Smooth muscle cell (in vitro differentiated cells): ENCODE results near the gene MCU. TPM values are rescaled to one million over a fixed set of nuclear protein-coding genes. Genes with fewer than 3 reads are reported as not detected.

Experiments
- DNase-seq: peaks from one replicate; lab custom pipeline; 2025; ENCODE audit not compliant: unreplicated experiment; lab: John Stamatoyannopoulos, UW
- H2AFZ ChIP-seq: fragments of 200-600 bp; sonication (generic); 2 replicates; pipeline ENCODE4 v1.6.0; 2016; ENCODE audit warnings: antibody characterized with exemption, low read depth, mild to moderate bottlenecking
- H3F3A ChIP-seq: fragments of 200-600 bp; sonication (generic); 2 replicates; pipeline ENCODE4 v1.6.0; 2017; ENCODE audit warnings: antibody characterized with exemption, low read depth
- H3K27ac ChIP-seq: fragments of 200-600 bp; sonication (generic); 2 replicates; pipeline ENCODE4 v1.5.1; 2016; ENCODE audit warnings: low read depth, mild to moderate bottlenecking
- H3K27me3 ChIP-seq: fragments of 200-600 bp; sonication (generic); 2 replicates; pipeline ENCODE4 v1.6.1; 2016; ENCODE audit warnings: low read depth, mild to moderate bottlenecking
- H3K36me3 ChIP-seq: fragments of 200-600 bp; sonication (generic); 2 replicates; pipeline ENCODE4 v1.5.1; 2016; ENCODE audit warnings: low read depth
- H3K4me1 ChIP-seq: fragments of 200-600 bp; sonication (generic); 2 replicates; pipeline ENCODE4 v1.5.1; 2016; ENCODE audit warnings: low read depth
- H3K4me2 ChIP-seq: fragments of 200-600 bp; sonication (generic); 2 replicates; pipeline ENCODE4 v1.6.0; 2016; ENCODE audit warnings: mild to moderate bottlenecking
- H3K4me3 ChIP-seq: fragments of 200-600 bp; sonication (generic); 2 replicates; pipeline ENCODE4 v1.5.1; 2016; ENCODE audit warnings: mild to moderate bottlenecking
- H3K79me2 ChIP-seq: fragments of 200-600 bp; sonication (generic); 2 replicates; pipeline ENCODE4 v1.6.0; 2016; ENCODE audit warnings: low read depth, mild to moderate bottlenecking
- H3K9ac ChIP-seq: fragments of 200-600 bp; sonication (generic); 2 replicates; pipeline ENCODE4 v1.6.0; 2016; ENCODE audit warnings: low read depth
- H3K9me3 ChIP-seq: fragments of 200-600 bp; sonication (generic); replicated peaks from 2 replicates; pipeline ENCODE4 v1.5.1; 2016; ENCODE audit warnings: low read depth
- H4K20me1 ChIP-seq: fragments of 200-600 bp; sonication (generic); 2 replicates; pipeline ENCODE4 v1.6.0; 2016; ENCODE audit warnings: low read depth
- WGBS: methylation state at CpG from one replicate; pipeline ENCODE4 v1.1.7; 2016; ENCODE audit warnings: low lambda C conversion rate; 5-methylcytosine and 5-hydroxymethylcytosine counted together
- polyA plus RNA-seq: library from polyadenylated mRNA; unstranded; fragments of >200 nt; fragmentation: Nextera tagmentation; extraction: Ambion mirVana; gene quantifications from 2 replicates; pipeline ENCODE4 v1.2.1, GENCODE V29; 2016
- total RNA-seq: library from RNA; depleted of rRNA; stranded (reverse); fragments of >200 nt; gene quantifications from 2 replicates; pipeline ENCODE4 v1.2.3, GENCODE V29; 2014
- TF ChIP-seq, protein P1 (sequence below): fragments of 200-600 bp; sonication (generic); IDR thresholded peaks from 2 replicates; pipeline ENCODE4 v1.5.1; 2017; ENCODE audit warnings: borderline replicate concordance, mild to moderate bottlenecking, antibody characterized with exemption; ENCODE audit not compliant: insufficient read depth, poor library complexity, severe bottlenecking

The MCU gene
- total and polyA plus RNA-seq, 2 experiments from 2014 or later: 15.4 to 30.4 TPM

GRCh38 chr10:72826346-72826745 is 134.4 kb downstream of the MCU start:
- Histone ChIP-seq H3F3A (no peaks in the 10 kb centered on the region), H3K36me3 (no peaks in the 10 kb centered on the region), H3K79me2 (no peaks in the 10 kb centered on the region)

GRCh38 chr10:72828294-72828693 is 136.4 kb downstream of the MCU start:
- Histone ChIP-seq H3K9ac (no peak overlapping the region), H3K4me1 (no peaks in the 10 kb centered on the region), H3K79me2 (no peaks in the 10 kb centered on the region), H3K27ac (no peak overlapping the region), H3K4me2 (no peak overlapping the region), H3K27me3 (no peaks in the 10 kb centered on the region), H2AFZ (no peak overlapping the region), H3K36me3 (no peaks in the 10 kb centered on the region), H3K4me3 (no peak overlapping the region), H3F3A (no peaks in the 10 kb centered on the region), H3K9me3 (no peaks in the 10 kb centered on the region), H4K20me1 (no peaks in the 10 kb centered on the region)
- DNase-seq: no peak
- TF ChIP-seq, protein P1, sequence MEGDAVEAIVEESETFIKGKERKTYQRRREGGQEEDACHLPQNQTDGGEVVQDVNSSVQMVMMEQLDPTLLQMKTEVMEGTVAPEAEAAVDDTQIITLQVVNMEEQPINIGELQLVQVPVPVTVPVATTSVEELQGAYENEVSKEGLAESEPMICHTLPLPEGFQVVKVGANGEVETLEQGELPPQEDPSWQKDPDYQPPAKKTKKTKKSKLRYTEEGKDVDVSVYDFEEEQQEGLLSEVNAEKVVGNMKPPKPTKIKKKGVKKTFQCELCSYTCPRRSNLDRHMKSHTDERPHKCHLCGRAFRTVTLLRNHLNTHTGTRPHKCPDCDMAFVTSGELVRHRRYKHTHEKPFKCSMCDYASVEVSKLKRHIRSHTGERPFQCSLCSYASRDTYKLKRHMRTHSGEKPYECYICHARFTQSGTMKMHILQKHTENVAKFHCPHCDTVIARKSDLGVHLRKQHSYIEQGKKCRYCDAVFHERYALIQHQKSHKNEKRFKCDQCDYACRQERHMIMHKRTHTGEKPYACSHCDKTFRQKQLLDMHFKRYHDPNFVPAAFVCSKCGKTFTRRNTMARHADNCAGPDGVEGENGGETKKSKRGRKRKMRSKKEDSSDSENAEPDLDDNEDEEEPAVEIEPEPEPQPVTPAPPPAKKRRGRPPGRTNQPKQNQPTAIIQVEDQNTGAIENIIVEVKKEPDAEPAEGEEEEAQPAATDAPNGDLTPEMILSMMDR: no peak

More at GRCh38 chr10:72826346-72826745, 134.4 kb downstream of the MCU start:
- Histone ChIP-seq H3K4me3 (no peak overlapping the region), H3K9me3 (no peaks in the 10 kb centered on the region), H2AFZ (no peak overlapping the region), H3K9ac (no peak overlapping the region), H3K27me3 (no peaks in the 10 kb centered on the region), H3K27ac (no peak overlapping the region), H4K20me1 (no peaks in the 10 kb centered on the region), H3K4me2 (no peak overlapping the region), H3K4me1 (no peaks in the 10 kb centered on the region)
- DNase-seq: no peak
- TF ChIP-seq, protein P1: no peak

GRCh38 chr10:72830625-72831024 is 138.7 kb downstream of the MCU start:
- H3K79me2 ChIP-seq: no peaks in the 10 kb centered on the region
- H3K9ac ChIP-seq: no peak overlapping the region
- no peak overlapping the region for H3K4me3 ChIP-seq
- H3K9me3 ChIP-seq: no peaks in the 10 kb centered on the region
- TF ChIP-seq, protein P1: no peak
- no peak overlapping the region for H3K4me2 ChIP-seq
- no peaks in the 10 kb centered on the region for H3F3A ChIP-seq
- WGBS: 78% methylated on average over 2 of the region's 2 CpGs
- H2AFZ ChIP-seq: no peak overlapping the region
- no peak overlapping the region for H3K27ac ChIP-seq
- DNase-seq: no peak
- H3K4me1 ChIP-seq: no peaks in the 10 kb centered on the region
- no peaks in the 10 kb centered on the region for H3K27me3 ChIP-seq
- H4K20me1 ChIP-seq: no peaks in the 10 kb centered on the region
- H3K36me3 ChIP-seq: no peaks in the 10 kb centered on the region

- Histone ChIP-seq H3K9ac (no peak overlapping the region), H3F3A (no peaks in the 10 kb centered on the region), H3K27ac (peak overlapping the region; percentile 8)
These were observed 139.9 kb downstream of the MCU start for GRCh38 chr10:72831696-72832409.

More at GRCh38 chr10:72831696-72832409, 139.9 kb downstream of the MCU start:
- Histone ChIP-seq H2AFZ (no peak overlapping the region), H3K9me3 (no peaks in the 10 kb centered on the region), H3K36me3 (no peaks in the 10 kb centered on the region), H3K4me3 (peak overlapping the region; percentile 7), H3K4me1 (no peaks in the 10 kb centered on the region), H3K27me3 (no peaks in the 10 kb centered on the region), H3K4me2 (peak overlapping the region; percentile 70), H3K79me2 (no peaks in the 10 kb centered on the region), H4K20me1 (no peaks in the 10 kb centered on the region)
- TF ChIP-seq, protein P1: no peak
- no peak for DNase-seq
- WGBS: 51% methylated on average over 8 of the region's 8 CpGs
